ENCODE data around the gene SYCP3. TPM values are rescaled to one million over a fixed set of nuclear protein-coding genes. Genes with fewer than 3 reads are reported as not detected.

SYCP3 gene
- total and polyA plus RNA-seq, 2 of the 8 experiments (the other 6 are each of a cell fraction or from before 2014, with no cell fraction given) = 0.02 to 0.07 TPM

- no peak for TF ChIP-seq SIRT6 (IDR thresholded peaks at IDR 0.05; ENCODE audit: low read length)
- TF ChIP-seq CHD2 (IDR thresholded peaks at IDR 0.05; ENCODE audit: low read length) = no peak
- TF ChIP-seq CHD7 (IDR thresholded peaks at IDR 0.05; ENCODE audit: insufficient replicate concordance, low read length) = no peak
- no peak for TF ChIP-seq EZH2 (IDR thresholded peaks at IDR 0.05; ENCODE audit: low read depth, low read length, severe bottlenecking)
- TF ChIP-seq PHF8 (conservative IDR thresholded peaks at IDR 0.05; ENCODE audit: low read depth, low read length) = no peak
- TF ChIP-seq SIN3A (conservative IDR thresholded peaks at IDR 0.05 in 1 of 2, IDR thresholded peaks at IDR 0.05 in 1 of 2; ENCODE audit: low read depth in 1 of 2, low read length in 2 of 2) = no peak
Measured at GRCh38 chr12:101740566-101740965, 1.3 kb upstream of the SYCP3 start (continued).

Measured in H1 (cell line).